Brain microvascular endothelial cell (primary cell): Measurements from ENCODE around the gene CD226.
"Not testable (repeated sequence)": the region's sequence is repeated elsewhere in the genome, so short reads cannot be mapped to it uniquely, and the experiment has no call there.

Experiments used
- DNase-seq: peaks from one replicate; pipeline ENCODE4 v3.0.0-alpha.2; 2020
- H3K27ac ChIP-seq: fragments of 250-450 bp; sonication (Bioruptor Pico); 2 replicates; pipeline ENCODE4 v1.5.1; 2020; ENCODE audit warnings: mild to moderate bottlenecking, moderate library complexity
- H3K27me3 ChIP-seq: fragments of 250-450 bp; sonication (Bioruptor Pico); replicated peaks from 2 replicates; pipeline ENCODE4 v1.5.1; 2020; ENCODE audit warnings: mild to moderate bottlenecking
- H3K36me3 ChIP-seq: fragments of 250-450 bp; sonication (Bioruptor Pico); replicated peaks from 2 replicates; pipeline ENCODE4 v1.5.1; 2020; ENCODE audit warnings: mild to moderate bottlenecking
- H3K4me3 ChIP-seq: 2 replicates; pipeline ENCODE4 v1.5.1; 2011; ENCODE audit warnings: low read depth, mild to moderate bottlenecking, control low read depth, low read length, moderate library complexity
- in situ Hi-C: cut with HindIII; loops from 2 replicates; pipeline ENCODE4 v1.10.0; 2017; ENCODE audit warnings: low sequenced_read_pairs, low pct_ligation_motif_present
- TF ChIP-seq, protein P1 (sequence below): IDR thresholded peaks from 2 replicates; pipeline ENCODE4 v1.5.1; 2011; ENCODE audit warnings: low read depth, mild to moderate bottlenecking, moderate library complexity, low read length, control low read depth, inconsistent platforms; ENCODE audit errors: missing control alignments

Gene CD226

DNA sequence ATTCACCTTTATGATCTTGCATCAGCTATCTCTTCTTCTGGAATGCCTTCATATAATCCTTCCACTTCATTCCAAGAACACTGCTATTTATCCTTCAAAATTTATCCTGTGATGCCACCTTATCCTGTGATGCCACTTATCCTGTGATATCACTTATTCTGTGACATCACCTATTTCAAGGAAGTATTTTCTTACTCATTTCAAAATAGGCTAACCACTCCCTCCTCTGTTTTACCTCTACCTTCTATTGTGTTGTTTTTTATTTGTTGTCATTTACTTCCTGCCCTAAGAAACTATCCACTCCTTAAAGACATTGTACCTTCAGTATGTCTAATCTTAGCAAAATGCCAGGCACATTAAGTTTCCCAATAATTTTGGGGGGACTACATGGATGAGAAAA, 38.8 kb downstream of the CD226 start:
- TF ChIP-seq, protein P1, sequence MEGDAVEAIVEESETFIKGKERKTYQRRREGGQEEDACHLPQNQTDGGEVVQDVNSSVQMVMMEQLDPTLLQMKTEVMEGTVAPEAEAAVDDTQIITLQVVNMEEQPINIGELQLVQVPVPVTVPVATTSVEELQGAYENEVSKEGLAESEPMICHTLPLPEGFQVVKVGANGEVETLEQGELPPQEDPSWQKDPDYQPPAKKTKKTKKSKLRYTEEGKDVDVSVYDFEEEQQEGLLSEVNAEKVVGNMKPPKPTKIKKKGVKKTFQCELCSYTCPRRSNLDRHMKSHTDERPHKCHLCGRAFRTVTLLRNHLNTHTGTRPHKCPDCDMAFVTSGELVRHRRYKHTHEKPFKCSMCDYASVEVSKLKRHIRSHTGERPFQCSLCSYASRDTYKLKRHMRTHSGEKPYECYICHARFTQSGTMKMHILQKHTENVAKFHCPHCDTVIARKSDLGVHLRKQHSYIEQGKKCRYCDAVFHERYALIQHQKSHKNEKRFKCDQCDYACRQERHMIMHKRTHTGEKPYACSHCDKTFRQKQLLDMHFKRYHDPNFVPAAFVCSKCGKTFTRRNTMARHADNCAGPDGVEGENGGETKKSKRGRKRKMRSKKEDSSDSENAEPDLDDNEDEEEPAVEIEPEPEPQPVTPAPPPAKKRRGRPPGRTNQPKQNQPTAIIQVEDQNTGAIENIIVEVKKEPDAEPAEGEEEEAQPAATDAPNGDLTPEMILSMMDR: no peak
- no peaks in the 10 kb centered on the region for H3K27me3 ChIP-seq
- in situ Hi-C loops: no loop called here
- H3K36me3 ChIP-seq: no peaks in the 10 kb centered on the region
- H3K4me3 ChIP-seq: no peak overlapping the region
- no peak overlapping the region for H3K27ac ChIP-seq
- no peak for DNase-seq

DNA sequence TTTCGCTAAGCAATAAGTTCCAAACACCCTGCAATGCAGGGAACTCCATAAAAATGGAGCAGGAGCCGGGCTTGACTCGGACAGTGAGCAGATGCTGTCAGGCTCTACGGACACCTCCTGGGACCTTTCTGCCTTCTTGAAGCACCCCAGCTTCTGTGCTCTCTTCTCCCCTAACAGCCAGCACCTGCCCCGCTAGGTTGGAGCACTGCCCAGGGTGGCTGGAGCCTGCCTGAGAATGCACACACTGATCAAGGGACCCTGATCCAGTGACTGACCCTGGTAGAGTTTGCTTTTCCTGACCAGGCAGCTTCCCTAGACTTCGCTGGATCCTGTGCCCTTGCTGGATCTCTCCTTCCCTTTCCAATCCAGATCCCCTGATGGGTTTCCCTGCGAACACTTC, 40.9 kb downstream of the CD226 start:
- H3K27me3 ChIP-seq: no peaks in the 10 kb centered on the region
- DNase-seq: no peak
- no peaks in the 10 kb centered on the region for H3K36me3 ChIP-seq
- H3K4me3 ChIP-seq: no peak overlapping the region
- TF ChIP-seq, protein P1: no peak
- no peak overlapping the region for H3K27ac ChIP-seq
- in situ Hi-C loops: no loop called here

DNA sequence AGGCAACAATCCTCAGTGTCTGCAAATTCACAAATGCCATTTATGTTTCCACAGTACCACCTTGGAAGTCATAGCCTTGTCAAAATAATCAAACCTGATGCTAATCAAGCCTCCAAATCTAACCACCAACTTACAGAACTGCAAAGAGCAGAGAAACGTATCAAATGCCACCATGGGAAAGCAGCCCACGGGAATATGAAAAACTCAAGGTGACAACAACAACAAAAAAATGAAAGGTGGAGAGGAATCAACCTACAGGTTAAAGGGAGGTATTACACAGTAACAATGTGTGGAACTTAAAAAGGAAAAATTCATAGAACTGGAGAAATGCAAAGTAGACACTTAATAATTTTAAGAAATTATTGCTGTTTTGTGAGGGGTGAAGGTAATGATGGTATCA, 46.7 kb downstream of the CD226 start:
- Histone ChIP-seq H3K36me3 (no peaks in the 10 kb centered on the region), H3K27ac (no peak overlapping the region)
- TF ChIP-seq, protein P1: peak; percentile 7

DNA sequence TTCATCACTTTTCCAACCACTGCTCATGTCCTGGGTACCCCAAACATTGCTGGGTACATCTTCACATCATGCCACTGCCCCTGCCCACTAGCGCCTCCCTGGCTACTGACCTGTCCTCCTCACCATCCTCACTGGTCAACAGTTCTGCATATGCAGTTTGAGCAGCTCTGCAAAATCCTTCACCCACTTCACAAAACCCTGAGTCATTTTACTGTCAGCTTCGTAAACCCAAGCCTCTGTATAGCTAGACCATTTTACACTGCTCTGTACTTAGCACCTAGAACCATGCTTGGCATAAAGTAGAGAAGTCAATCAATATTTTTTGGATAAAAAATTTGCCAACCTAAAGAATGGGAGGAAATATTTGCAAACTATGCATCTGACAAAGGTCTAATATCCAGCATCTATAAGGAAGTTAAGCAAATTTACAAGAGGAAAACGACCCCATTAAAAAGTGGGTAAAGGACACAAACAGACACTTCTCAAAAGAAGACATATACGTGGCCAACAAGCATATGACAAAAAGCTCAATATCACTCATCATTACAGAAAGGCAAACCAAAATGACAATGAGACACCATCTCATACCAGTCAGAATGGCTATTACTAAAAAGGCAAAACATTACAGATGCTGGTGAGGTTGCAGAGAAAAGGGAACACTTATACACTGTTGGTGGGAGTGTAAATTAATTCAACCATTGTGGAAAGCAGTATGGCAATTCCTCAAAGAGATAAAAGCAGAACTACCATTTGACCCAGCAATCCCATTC, 48.3 kb downstream of the CD226 start:
- H3K4me3 ChIP-seq, DNase-seq, in situ Hi-C loops, H3K36me3 ChIP-seq, H3K27me3 ChIP-seq, H3K27ac ChIP-seq: not testable (repeated sequence)

More for the DNA sequence above, 46.7 kb downstream of the CD226 start:
- DNase-seq: no peak
- in situ Hi-C loops: no loop called here
- Histone ChIP-seq H3K4me3 (no peak overlapping the region), H3K27me3 (no peaks in the 10 kb centered on the region)

DNA sequence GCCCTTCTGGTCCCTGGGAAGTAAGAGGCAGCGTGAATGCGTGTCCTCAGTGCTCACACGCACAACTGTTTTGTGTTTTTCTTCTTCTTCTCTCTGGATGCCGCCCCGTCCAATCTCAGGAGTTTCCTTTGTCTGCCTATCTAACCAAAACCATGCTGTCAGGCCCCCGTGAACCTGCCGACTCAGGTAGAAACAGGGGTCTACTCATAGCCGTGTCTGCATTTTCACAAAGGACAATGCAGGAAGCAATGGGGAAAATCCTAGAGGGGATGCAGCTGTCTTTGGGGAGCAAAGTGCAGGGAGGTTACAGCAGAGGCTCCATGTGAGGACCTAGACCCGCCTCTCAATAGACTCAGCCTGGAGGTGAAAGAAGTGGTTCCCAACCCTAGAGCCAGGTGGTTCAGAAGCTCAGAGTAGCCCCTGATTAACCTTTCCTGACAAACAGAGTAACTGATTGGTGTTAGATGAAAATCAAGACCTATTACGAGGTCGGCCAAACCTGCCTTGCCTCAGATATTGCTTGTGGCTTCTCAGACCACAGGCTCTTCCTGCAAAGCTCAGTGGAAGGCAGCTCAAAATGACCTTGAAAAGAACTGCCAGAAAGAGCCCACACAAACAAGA, 49.3 kb downstream of the CD226 start:
- no peaks in the 10 kb centered on the region for H3K36me3 ChIP-seq
- H3K27me3 ChIP-seq: no peaks in the 10 kb centered on the region
- DNase-seq: no peak
- TF ChIP-seq, protein P1: no peak
- no peak overlapping the region for H3K4me3 ChIP-seq
- in situ Hi-C loops: no loop called here
- no peak overlapping the region for H3K27ac ChIP-seq

DNA sequence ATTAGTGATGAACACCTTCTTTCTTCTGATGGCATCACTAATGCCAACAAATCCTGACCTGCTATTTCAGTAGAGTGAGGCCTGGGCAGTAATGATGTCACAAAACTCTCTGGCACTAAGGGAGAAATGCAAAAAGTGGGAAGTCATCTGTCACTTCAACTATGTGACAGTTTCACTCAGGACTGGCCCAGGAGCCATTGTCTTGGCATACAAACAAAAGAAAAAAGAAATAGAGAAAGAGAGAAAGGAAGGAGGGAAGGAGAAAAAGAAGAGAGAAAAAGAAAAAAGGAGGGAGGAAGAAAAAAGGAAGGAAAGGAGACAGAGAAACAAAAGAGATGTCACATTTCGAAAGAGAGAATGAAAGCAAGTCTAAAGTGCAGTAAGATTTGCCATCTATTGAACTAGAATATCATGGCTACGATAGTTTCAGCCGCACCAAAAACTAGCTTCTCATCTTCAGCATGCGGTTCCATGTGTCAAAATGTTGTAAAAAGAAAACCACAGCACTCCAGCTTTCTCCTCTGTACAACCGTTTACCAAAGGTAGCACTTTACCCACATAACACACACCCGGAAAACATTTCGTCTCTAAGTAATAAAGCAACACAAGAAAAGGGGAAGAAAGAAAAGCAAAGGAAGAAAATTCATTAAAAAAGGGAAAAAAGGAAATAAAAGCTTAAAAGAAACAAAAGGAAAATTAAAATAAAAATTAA, 50.1 kb downstream of the CD226 start:
- Histone ChIP-seq H3K27ac (no peak overlapping the region), H3K4me3 (no peak overlapping the region), H3K36me3 (no peaks in the 10 kb centered on the region), H3K27me3 (no peaks in the 10 kb centered on the region)
- DNase-seq: no peak
- in situ Hi-C loops: no loop called here
- TF ChIP-seq, protein P1: no peak
